Transverse colon (tissue), 4 donors: ENCODE data around the gene SLC15A5. TPM values are rescaled to one million over a fixed set of nuclear protein-coding genes. Genes with fewer than 3 reads are reported as not detected.

Experiments used
- DNase-seq: peaks from one replicate; pipeline ENCODE4 v3.0.0-alpha.2; 2019
- H3K27ac ChIP-seq, 4 donors: fragments of 200-600 bp; sonication (generic); 2 replicates each; pipeline ENCODE4 v1.5.1; 2016 to 2018; ENCODE audit warnings: inconsistent platforms in 4 of 4
- H3K27me3 ChIP-seq: fragments of 200-600 bp; sonication (generic); 2 replicates; pipeline ENCODE4 v1.5.1; 2017; ENCODE audit warnings: inconsistent platforms
- H3K36me3 ChIP-seq, 4 donors: fragments of 200-600 bp; sonication (generic); 2 replicates each; pipeline ENCODE4 v1.5.1; 2017 to 2019; ENCODE audit warnings: inconsistent platforms in 4 of 4
- H3K4me1 ChIP-seq, 4 donors: fragments of 200-600 bp; sonication (generic); 2 replicates each; pipeline ENCODE4 v1.5.1; 2017 to 2020; ENCODE audit warnings: inconsistent platforms in 4 of 4
- H3K4me3 ChIP-seq, 4 donors: fragments of 200-600 bp; sonication (generic); 1 replicate in 1 of 4; 2 replicates in 3 of 4; pipeline versions ENCODE4 v1.5.1 to v1.6.1; 2017 to 2019; ENCODE audit warnings: inconsistent platforms in 4 of 4
- H3K9me3 ChIP-seq, 2 donors: fragments of 200-600 bp; sonication (generic); 2 replicates each; pipeline ENCODE4 v1.5.1; 2017 to 2019; ENCODE audit warnings: inconsistent platforms in 2 of 2
- CTCF ChIP-seq, 5 experiments: fragments of 200-600 bp in 3 of 5; fragments of 450-650 bp in 2 of 5; sonication (generic) in 3 of 5; IDR thresholded peaks; 1 replicate in 2 of 5; 2 replicates in 3 of 5; pipeline ENCODE4 v1.5.1; 2016 to 2017; ENCODE audit warnings: antibody characterized with exemption in 5 of 5, inconsistent platforms in 3 of 5, mild to moderate bottlenecking in 2 of 5, moderate library complexity in 1 of 5
- EP300 ChIP-seq: sonication (generic); formaldehyde crosslinking; IDR thresholded peaks from one replicate; pipeline ENCODE4 v1.6.1; 2017; ENCODE audit warnings: antibody characterized with exemption, low read depth
- POLR2A ChIP-seq: fragments of 450-650 bp; IDR thresholded peaks from one replicate; pipeline ENCODE4 v1.6.1; 2016; ENCODE audit warnings: antibody characterized with exemption, mild to moderate bottlenecking, moderate library complexity
- POLR2AphosphoS5 ChIP-seq, 3 donors: sonication (generic); formaldehyde crosslinking; IDR thresholded peaks; one replicate each; pipeline ENCODE4 v1.6.1; 2016; ENCODE audit warnings: antibody characterized with exemption in 3 of 3
- WGBS, 2 donors: methylation state at CpG; one replicate each; pipeline ENCODE4 v1.1.5; 2018; ENCODE audit warnings: low coverage in 1 of 2; 5-methylcytosine and 5-hydroxymethylcytosine counted together
- in situ Hi-C, 4 donors: fragments of 200-750 bp; cut with MboI; loops; one replicate each; pipeline versions ENCODE4 v1.15.0 to v1.15.1; 2017; ENCODE audit warnings: low sequenced_read_pairs in 3 of 4, low pct_ligation_motif_present in 1 of 4, low pct_unique_long_range_greater_than_20kb in 1 of 4
- intact Hi-C: fragments of 100-400 bp; cut with DNase I; formaldehyde crosslinking; loops from one replicate; pipeline ENCODE4 v1.15.1; 2023; ENCODE audit warnings: low total_unique reads
- total RNA-seq, 4 donors: library from RNA; depleted of rRNA; stranded (reverse); fragments of >200 nt; gene quantifications; one replicate each; pipeline ENCODE4 v1.1.0, GENCODE V29; 2016

SLC15A5 gene
- total RNA-seq, 4 donors from 2014 or later = not detected

- no peaks in the 10 kb centered on the region for H3K27me3 ChIP-seq
- H3K4me1 ChIP-seq = peaks cover 0 to 9% (median 0%) of the 10 kb centered on the region in 4 donors
- intact Hi-C loops (no loop called here), in situ Hi-C loops (no loop called here)
- H3K9me3 ChIP-seq = no peaks in the 10 kb centered on the region
- no peak for TF ChIP-seq POLR2AphosphoS5 (IDR thresholded peaks at IDR 0.05)
- TF ChIP-seq POLR2A = no peak
- no peak for TF ChIP-seq EP300
- no peak for TF ChIP-seq CTCF (IDR thresholded peaks at IDR 0.05)
- H3K27ac ChIP-seq = no peak overlapping the region
- H3K36me3 ChIP-seq = no peaks in the 10 kb centered on the region
- H3K4me3 ChIP-seq = no peak overlapping the region
- WGBS, 2 donors = 51 to 58% methylated on average over 6 of the region's 6 CpGs
- DNase-seq = no peak
Measured at GRCh38 chr12:16218934-16219751, 58.3 kb downstream of the SLC15A5 start.

GRCh38 chr12:16218234-16218633 lies 59.3 kb downstream of the SLC15A5 start:
- Histone ChIP-seq H3K27ac (no peak overlapping the region), H3K4me1 (peaks cover 0 to 9% (median 0%) of the 10 kb centered on the region in 4 donors), H3K4me3 (no peak overlapping the region), H3K36me3 (no peaks in the 10 kb centered on the region), H3K27me3 (no peaks in the 10 kb centered on the region), H3K9me3 (no peaks in the 10 kb centered on the region)
- in situ Hi-C loops (no loop called here), intact Hi-C loops (no loop called here)
- no peak for TF ChIP-seq EP300
- TF ChIP-seq POLR2A = no peak
- TF ChIP-seq CTCF (IDR thresholded peaks at IDR 0.05) = no peak
- DNase-seq = no peak
- WGBS, 2 donors = 78 to 87% methylated on average over 6 of the region's 6 CpGs

DNA sequence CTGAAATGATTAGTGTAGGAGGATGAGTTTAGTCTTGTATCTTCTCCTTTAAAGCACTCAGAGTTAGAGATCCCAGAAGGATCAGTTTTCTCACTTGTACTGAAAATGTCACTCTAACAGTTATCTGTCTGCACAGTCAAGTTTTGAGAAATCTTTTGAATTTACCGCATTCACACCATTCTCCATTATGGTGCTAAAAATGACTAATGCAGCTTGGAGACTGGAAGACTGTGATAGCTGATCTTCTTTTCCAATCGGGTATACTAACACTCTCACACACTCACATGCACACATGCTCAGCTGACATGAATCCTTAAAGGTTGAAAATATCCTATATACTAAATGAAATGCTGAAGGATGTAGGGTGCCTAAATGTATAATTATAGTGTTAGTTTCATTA lies 65.8 kb downstream of the SLC15A5 start:
- no peak overlapping the region for H3K27ac ChIP-seq
- in situ Hi-C loops = no loop called here
- H3K27me3 ChIP-seq = no peaks in the 10 kb centered on the region
- TF ChIP-seq POLR2AphosphoS5 (IDR thresholded peaks at IDR 0.05) (no peak), CTCF (IDR thresholded peaks at IDR 0.05) (no peak), EP300 (no peak), POLR2A (no peak)
- 84 to 85% methylated on average over 2 of the region's 2 CpGs for WGBS, 2 donors
- H3K4me3 ChIP-seq = no peak overlapping the region
- no peaks in the 10 kb centered on the region for H3K9me3 ChIP-seq
- no peaks in the 10 kb centered on the region for H3K4me1 ChIP-seq
- H3K36me3 ChIP-seq = no peaks in the 10 kb centered on the region
- intact Hi-C loops = no loop called here
- DNase-seq = no peak

DNA sequence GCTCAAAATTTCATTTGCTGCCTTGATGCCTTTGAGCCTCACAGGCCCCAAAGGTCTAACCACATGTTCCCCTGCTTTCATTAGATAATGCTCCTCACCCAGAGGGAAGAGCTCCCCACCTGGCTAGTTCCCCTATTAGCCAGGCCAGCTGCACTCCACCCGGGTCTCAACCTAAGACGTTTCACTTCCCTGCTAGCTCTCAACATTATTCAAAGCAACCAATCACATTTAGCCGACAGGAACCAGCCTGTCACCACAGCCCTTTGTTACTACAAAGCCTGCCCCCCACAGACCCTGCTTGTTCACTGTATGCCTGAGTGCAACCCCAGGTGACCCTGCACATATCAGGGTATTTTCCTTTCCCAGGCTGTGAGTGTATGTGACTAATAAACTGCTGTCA lies 78.6 kb downstream of the SLC15A5 start:
- H3K27me3 ChIP-seq = no peaks in the 10 kb centered on the region
- DNase-seq = no peak
- H3K36me3 ChIP-seq = no peaks in the 10 kb centered on the region
- no peak for TF ChIP-seq POLR2A
- TF ChIP-seq CTCF (IDR thresholded peaks at IDR 0.05) = no peak
- TF ChIP-seq POLR2AphosphoS5 (IDR thresholded peaks at IDR 0.05) = no peak
- no peak for TF ChIP-seq EP300
- H3K9me3 ChIP-seq = peaks cover 4 to 8% of the 10 kb centered on the region in 2 donors
- 19 to 44% methylated on average over 2 to 3 of the region's 3 CpGs for WGBS, 2 donors
- no peak overlapping the region for H3K27ac ChIP-seq
- H3K4me1 ChIP-seq = peaks cover 0 to 14% (median 2%) of the 10 kb centered on the region in 4 donors
- in situ Hi-C loops = loop anchor here in 1 of 4 donors (25.0 kb wide), 1 partner anchor 163 kb away; no protein-coding TSS in a partner anchor
- intact Hi-C loops = no loop called here
- no peak overlapping the region for H3K4me3 ChIP-seq
